ENCODE results near the gene SLC25A43.

Gene SLC25A43

GRCh38 chrX:119376312-119376711 is 22.8 kb upstream of the SLC25A43 start:
- Histone ChIP-seq H3K9me3 (ENCODE audit: control insufficient read depth, insufficient read depth, low read depth, low read length) (no peaks in the 10 kb centered on the region), H3K4me1 (ENCODE audit: control insufficient read depth, insufficient read depth, low read length) (no peaks in the 10 kb centered on the region), H3K36me3 (ENCODE audit: control insufficient read depth in 2 of 2, insufficient read depth in 1 of 2, low read length in 2 of 2) (no peaks in the 10 kb centered on the region), H3K27ac (ENCODE audit: extremely low read depth, low read depth, low read length) (no peak overlapping the region), H3K4me3 (ENCODE audit: low read depth, low read length) (no peak overlapping the region)
- TF ChIP-seq ZNF433 (tag by site-specific recombination; IDR thresholded peaks at IDR 0.05; ENCODE audit: low read depth) (no peak), ZNF394 (tag by site-specific recombination; IDR thresholded peaks at IDR 0.05; ENCODE audit: borderline replicate concordance) (no peak), BCL11B (tag by site-specific recombination; IDR thresholded peaks at IDR 0.05; ENCODE audit: low read depth) (no peak), TRIM28 (IDR thresholded peaks at IDR 0.05; ENCODE audit: borderline replicate concordance, low read length) (no peak), ZNF2 (tag by site-specific recombination; IDR thresholded peaks at IDR 0.05) (no peak), ZBTB1 (tag by site-specific recombination; IDR thresholded peaks at IDR 0.05) (no peak), ZNF529 (tag by site-specific recombination; IDR thresholded peaks at IDR 0.05; ENCODE audit: insufficient replicate concordance) (no peak), GLI4 (tag by site-specific recombination; IDR thresholded peaks at IDR 0.05) (no peak), ZNF580 (tag by site-specific recombination; IDR thresholded peaks at IDR 0.05) (no peak)
- ChIA-PET CTCF (no interaction called here), POLR2A (no interaction called here)

DNA sequence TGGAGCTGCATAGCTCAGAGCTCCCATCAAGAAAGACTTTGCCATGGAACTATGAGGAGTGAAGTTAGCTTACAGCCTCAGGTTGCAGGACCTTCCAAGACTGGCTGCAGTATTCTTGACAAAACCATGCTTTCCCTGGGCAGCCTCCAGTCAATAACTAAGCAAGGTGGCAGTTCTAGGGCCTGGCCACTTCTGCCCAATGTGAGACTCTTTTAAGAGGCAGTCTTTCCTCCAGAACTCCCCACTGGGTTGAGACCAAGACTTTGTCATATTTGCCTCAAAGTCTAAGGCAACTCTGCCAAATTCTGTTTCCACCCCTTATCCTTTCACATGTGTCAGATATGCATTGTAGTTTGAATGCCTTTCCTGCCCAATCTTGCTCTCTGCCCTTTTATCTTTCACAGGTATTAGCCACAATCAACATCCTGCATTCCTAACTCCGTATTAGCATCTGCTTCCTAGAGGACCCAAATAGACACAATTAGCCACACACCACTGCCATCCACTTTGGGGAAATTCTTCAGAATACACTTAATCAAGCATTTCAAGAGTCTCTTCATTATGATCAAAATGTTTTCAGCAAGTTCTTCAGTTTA is 17.7 kb upstream of the SLC25A43 start:
- CTCF ChIA-PET, result interaction anchor here (0.5 to 1.1 kb wide), 4 partner anchors 9 to 131 kb away, joined by 3 read pairs; no protein-coding TSS in a partner anchor
- TF ChIP-seq ZNF155 (tag by site-specific recombination; IDR thresholded peaks at IDR 0.05) (no peak), MYNN (tag by site-specific recombination; IDR thresholded peaks at IDR 0.05; ENCODE audit: borderline replicate concordance) (no peak), KLF10 (tag by site-specific recombination; IDR thresholded peaks at IDR 0.05) (no peak)
- Histone ChIP-seq H3K36me3 (ENCODE audit: control insufficient read depth in 2 of 2, insufficient read depth in 1 of 2, low read length in 2 of 2) (no peaks in the 10 kb centered on the region), H3K4me1 (ENCODE audit: control insufficient read depth, insufficient read depth, low read length) (no peaks in the 10 kb centered on the region), H3K4me3 (ENCODE audit: low read depth, low read length) (no peak overlapping the region), H3K9me3 (ENCODE audit: control insufficient read depth, insufficient read depth, low read depth, low read length) (no peaks in the 10 kb centered on the region), H3K27ac (ENCODE audit: extremely low read depth, low read depth, low read length) (no peak overlapping the region)
- POLR2A ChIA-PET, result no interaction called here

DNA sequence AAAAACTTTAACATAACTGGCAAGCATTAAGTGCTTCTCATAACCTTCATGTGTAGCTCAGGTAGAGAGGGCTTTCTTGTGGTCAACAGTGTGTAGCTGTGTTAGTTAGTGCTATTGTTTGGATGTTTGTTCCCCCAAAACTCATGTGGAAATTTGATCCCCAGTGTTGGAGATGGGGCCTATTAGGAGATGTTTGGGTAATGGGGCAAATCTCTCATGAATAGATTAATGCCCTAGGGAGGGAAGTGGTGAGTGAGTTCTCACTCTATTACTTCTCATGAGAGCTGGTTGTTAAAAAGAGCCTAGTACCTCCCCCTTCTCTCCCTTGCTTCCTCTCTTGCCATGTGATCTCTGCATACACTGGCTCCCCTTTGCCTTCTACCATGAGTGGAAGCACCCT is 16.5 kb upstream of the SLC25A43 start:
- H3K36me3 ChIP-seq (ENCODE audit: control insufficient read depth in 2 of 2, insufficient read depth in 1 of 2, low read length in 2 of 2), result no peaks in the 10 kb centered on the region
- ChIA-PET CTCF (interaction anchor here (0.7 to 1.1 kb wide), 2 partner anchors 68 to 94 kb away, joined by 3 read pairs; no protein-coding TSS in a partner anchor), POLR2A (no interaction called here)
- TF ChIP-seq ZNF555 (tag by site-specific recombination; conservative IDR thresholded peaks at IDR 0.05) (no peak), ZBTB26 (tag by site-specific recombination; optimal IDR thresholded peaks at IDR 0.05) (no peak), ZNF248 (tag by site-specific recombination; IDR thresholded peaks at IDR 0.05) (no peak), ZNF121 (tag by site-specific recombination; IDR thresholded peaks at IDR 0.05) (no peak), SCRT1 (tag by site-specific recombination; IDR thresholded peaks at IDR 0.05; ENCODE audit: borderline replicate concordance) (no peak), IKZF3 (tag by site-specific recombination; IDR thresholded peaks at IDR 0.05) (no peak), ZBTB6 (tag by site-specific recombination; IDR thresholded peaks at IDR 0.05) (no peak), ZNF501 (tag by site-specific recombination; IDR thresholded peaks at IDR 0.05) (no peak), ZNF645 (tag by site-specific recombination; IDR thresholded peaks at IDR 0.05) (no peak), ZNF610 (tag by site-specific recombination; IDR thresholded peaks at IDR 0.05; ENCODE audit: borderline replicate concordance) (no peak)
- TF ChIP-seq, protein P1, sequence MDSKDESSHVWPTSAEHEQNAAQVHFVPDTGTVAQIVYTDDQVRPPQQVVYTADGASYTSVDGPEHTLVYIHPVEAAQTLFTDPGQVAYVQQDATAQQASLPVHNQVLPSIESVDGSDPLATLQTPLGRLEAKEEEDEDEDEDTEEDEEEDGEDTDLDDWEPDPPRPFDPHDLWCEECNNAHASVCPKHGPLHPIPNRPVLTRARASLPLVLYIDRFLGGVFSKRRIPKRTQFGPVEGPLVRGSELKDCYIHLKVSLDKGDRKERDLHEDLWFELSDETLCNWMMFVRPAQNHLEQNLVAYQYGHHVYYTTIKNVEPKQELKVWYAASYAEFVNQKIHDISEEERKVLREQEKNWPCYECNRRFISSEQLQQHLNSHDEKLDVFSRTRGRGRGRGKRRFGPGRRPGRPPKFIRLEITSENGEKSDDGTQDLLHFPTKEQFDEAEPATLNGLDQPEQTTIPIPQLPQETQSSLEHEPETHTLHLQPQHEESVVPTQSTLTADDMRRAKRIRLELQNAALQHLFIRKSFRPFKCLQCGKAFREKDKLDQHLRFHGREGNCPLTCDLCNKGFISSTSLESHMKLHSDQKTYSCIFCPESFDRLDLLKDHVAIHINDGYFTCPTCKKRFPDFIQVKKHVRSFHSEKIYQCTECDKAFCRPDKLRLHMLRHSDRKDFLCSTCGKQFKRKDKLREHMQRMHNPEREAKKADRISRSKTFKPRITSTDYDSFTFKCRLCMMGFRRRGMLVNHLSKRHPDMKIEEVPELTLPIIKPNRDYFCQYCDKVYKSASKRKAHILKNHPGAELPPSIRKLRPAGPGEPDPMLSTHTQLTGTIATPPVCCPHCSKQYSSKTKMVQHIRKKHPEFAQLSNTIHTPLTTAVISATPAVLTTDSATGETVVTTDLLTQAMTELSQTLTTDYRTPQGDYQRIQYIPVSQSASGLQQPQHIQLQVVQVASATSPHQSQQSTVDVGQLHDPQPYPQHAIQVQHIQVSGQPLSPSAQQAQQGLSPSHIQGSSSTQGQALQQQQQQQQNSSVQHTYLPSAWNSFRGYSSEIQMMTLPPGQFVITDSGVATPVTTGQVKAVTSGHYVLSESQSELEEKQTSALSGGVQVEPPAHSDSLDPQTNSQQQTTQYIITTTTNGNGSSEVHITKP (tag by site-specific recombination; IDR thresholded peaks at IDR 0.05), result no peak
- H3K27ac ChIP-seq (ENCODE audit: extremely low read depth, low read depth, low read length), result no peak overlapping the region
- no peaks in the 10 kb centered on the region for H3K9me3 ChIP-seq (ENCODE audit: control insufficient read depth, insufficient read depth, low read depth, low read length)
- H3K4me3 ChIP-seq (ENCODE audit: low read depth, low read length), result no peak overlapping the region
- H3K4me1 ChIP-seq (ENCODE audit: control insufficient read depth, insufficient read depth, low read length), result no peaks in the 10 kb centered on the region

Measured in HEK293 (cell line).